Esophagus muscularis mucosa (tissue), 3 donors: Measurements from ENCODE around the gene PKD1L1.

Experiments
- POLR2A ChIP-seq: fragments of 450-650 bp; IDR thresholded peaks from one replicate; pipeline ENCODE4 v1.6.1; 2017; ENCODE audit warnings: antibody characterized with exemption, moderate library complexity, mild to moderate bottlenecking, low read depth
- TF ChIP-seq, protein P1 (sequence below), 3 experiments: fragments of 200-600 bp in 2 of 3; fragments of 450-650 bp in 1 of 3; sonication (generic) in 2 of 3; IDR thresholded peaks; one replicate each; pipeline ENCODE4 v1.5.1; 2017 to 2019; ENCODE audit warnings: antibody characterized with exemption in 3 of 3, mild to moderate bottlenecking in 2 of 3, moderate library complexity in 1 of 3

DNA sequence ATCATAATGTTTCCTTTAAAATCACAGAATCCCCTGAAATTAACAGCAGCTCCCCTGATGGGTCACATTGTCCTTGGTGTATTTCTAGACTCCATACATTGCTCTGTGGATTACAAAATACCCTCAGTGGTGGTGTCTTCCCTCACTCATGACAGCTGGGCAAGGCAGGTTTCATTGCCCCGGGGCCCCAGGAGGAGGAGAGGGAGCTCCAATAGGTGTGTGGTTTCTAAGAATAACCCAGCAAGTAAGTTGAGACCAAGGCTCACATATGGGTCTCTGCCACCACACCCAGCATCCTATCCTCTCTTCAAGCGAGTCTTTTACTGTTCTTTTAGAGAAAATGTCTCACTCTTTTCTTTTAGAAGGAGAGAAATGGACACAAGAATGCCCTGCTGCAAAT lies 63.6 kb downstream of the PKD1L1 start:
- TF ChIP-seq, protein P1, sequence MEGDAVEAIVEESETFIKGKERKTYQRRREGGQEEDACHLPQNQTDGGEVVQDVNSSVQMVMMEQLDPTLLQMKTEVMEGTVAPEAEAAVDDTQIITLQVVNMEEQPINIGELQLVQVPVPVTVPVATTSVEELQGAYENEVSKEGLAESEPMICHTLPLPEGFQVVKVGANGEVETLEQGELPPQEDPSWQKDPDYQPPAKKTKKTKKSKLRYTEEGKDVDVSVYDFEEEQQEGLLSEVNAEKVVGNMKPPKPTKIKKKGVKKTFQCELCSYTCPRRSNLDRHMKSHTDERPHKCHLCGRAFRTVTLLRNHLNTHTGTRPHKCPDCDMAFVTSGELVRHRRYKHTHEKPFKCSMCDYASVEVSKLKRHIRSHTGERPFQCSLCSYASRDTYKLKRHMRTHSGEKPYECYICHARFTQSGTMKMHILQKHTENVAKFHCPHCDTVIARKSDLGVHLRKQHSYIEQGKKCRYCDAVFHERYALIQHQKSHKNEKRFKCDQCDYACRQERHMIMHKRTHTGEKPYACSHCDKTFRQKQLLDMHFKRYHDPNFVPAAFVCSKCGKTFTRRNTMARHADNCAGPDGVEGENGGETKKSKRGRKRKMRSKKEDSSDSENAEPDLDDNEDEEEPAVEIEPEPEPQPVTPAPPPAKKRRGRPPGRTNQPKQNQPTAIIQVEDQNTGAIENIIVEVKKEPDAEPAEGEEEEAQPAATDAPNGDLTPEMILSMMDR (IDR thresholded peaks at IDR 0.05), result no peak
- no peak for TF ChIP-seq POLR2A
